ENCODE data around the gene DRC1. TPM values are rescaled to one million over a fixed set of nuclear protein-coding genes. Genes with fewer than 3 reads are reported as not detected.

DRC1 gene
- total and polyA plus RNA-seq, 2 donors (not counting 1 experiment from before 2014, with no cell fraction given): under 0.01 to 0.10 TPM

- H3K4me1 ChIP-seq (ENCODE audit: control insufficient read depth, extremely low read depth, insufficient read depth, low read length): no peaks in the 10 kb centered on the region
- H3K9ac ChIP-seq (ENCODE audit: insufficient read depth, low read length): no peak overlapping the region
Observed at GRCh38 chr2:26409785-26410184, 8.1 kb downstream of the DRC1 start.

GRCh38 chr2:26410764-26411243, 9.1 kb downstream of the DRC1 start:
- H3K27ac ChIP-seq (ENCODE audit: insufficient read depth, low read length): no peak overlapping the region
- peaks cover 5% of the 10 kb centered on the region for H3K27me3 ChIP-seq (ENCODE audit: control insufficient read depth, insufficient read depth, low read length)
- no peak for DNase-seq (ENCODE audit: low read depth in 2 of 2)
- no peaks in the 10 kb centered on the region for H3K4me1 ChIP-seq (ENCODE audit: control insufficient read depth, extremely low read depth, insufficient read depth, low read length)
- no peaks in the 10 kb centered on the region for H3K9me3 ChIP-seq (ENCODE audit: control insufficient read depth, insufficient read depth, low read depth, low read length)
- H3K4me3 ChIP-seq (replicated peaks in 1 of 4; ENCODE audit: control extremely low read depth in 1 of 4, insufficient read depth in 1 of 4, low read depth in 3 of 4, low read length in 4 of 4): no peak overlapping the region
- H3K4me2 ChIP-seq (ENCODE audit: extremely low read depth, insufficient read depth, low read length): no peak overlapping the region
- H4K20me1 ChIP-seq (ENCODE audit: control insufficient read depth, extremely low read depth, insufficient read depth, low read length): no peaks in the 10 kb centered on the region
- no peaks in the 10 kb centered on the region for H3K36me3 ChIP-seq (ENCODE audit: control insufficient read depth, insufficient read depth, low read length)
- no peaks in the 10 kb centered on the region for H3K79me2 ChIP-seq (ENCODE audit: control insufficient read depth, insufficient read depth, low read length)
- no peak for TF ChIP-seq EZH2 (IDR thresholded peaks at IDR 0.05; ENCODE audit: low read length, missing control alignments)
- TF ChIP-seq, protein P1, sequence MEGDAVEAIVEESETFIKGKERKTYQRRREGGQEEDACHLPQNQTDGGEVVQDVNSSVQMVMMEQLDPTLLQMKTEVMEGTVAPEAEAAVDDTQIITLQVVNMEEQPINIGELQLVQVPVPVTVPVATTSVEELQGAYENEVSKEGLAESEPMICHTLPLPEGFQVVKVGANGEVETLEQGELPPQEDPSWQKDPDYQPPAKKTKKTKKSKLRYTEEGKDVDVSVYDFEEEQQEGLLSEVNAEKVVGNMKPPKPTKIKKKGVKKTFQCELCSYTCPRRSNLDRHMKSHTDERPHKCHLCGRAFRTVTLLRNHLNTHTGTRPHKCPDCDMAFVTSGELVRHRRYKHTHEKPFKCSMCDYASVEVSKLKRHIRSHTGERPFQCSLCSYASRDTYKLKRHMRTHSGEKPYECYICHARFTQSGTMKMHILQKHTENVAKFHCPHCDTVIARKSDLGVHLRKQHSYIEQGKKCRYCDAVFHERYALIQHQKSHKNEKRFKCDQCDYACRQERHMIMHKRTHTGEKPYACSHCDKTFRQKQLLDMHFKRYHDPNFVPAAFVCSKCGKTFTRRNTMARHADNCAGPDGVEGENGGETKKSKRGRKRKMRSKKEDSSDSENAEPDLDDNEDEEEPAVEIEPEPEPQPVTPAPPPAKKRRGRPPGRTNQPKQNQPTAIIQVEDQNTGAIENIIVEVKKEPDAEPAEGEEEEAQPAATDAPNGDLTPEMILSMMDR (conservative IDR thresholded peaks at IDR 0.05 in 1 of 2, IDR thresholded peaks at IDR 0.05 in 1 of 2; ENCODE audit: low read depth in 1 of 2, low read length in 2 of 2): no peak
- no peak overlapping the region for H2AFZ ChIP-seq (ENCODE audit: low read length)
- no peak overlapping the region for H3K9ac ChIP-seq (ENCODE audit: insufficient read depth, low read length)

More at GRCh38 chr2:26409785-26410184, 8.1 kb downstream of the DRC1 start:
- H3K79me2 ChIP-seq (ENCODE audit: control insufficient read depth, insufficient read depth, low read length): no peaks in the 10 kb centered on the region
- H3K27ac ChIP-seq (ENCODE audit: insufficient read depth, low read length): no peak overlapping the region
- no peaks in the 10 kb centered on the region for H3K36me3 ChIP-seq (ENCODE audit: control insufficient read depth, insufficient read depth, low read length)
- H4K20me1 ChIP-seq (ENCODE audit: control insufficient read depth, extremely low read depth, insufficient read depth, low read length): no peaks in the 10 kb centered on the region
- H2AFZ ChIP-seq (ENCODE audit: low read length): no peak overlapping the region
- no peak overlapping the region for H3K4me3 ChIP-seq (replicated peaks in 1 of 4; ENCODE audit: control extremely low read depth in 1 of 4, insufficient read depth in 1 of 4, low read depth in 3 of 4, low read length in 4 of 4)
- H3K27me3 ChIP-seq (ENCODE audit: control insufficient read depth, insufficient read depth, low read length): peaks cover 5% of the 10 kb centered on the region
- no peak for DNase-seq (ENCODE audit: low read depth in 2 of 2)
- no peak overlapping the region for H3K4me2 ChIP-seq (ENCODE audit: extremely low read depth, insufficient read depth, low read length)
- H3K9me3 ChIP-seq (ENCODE audit: control insufficient read depth, insufficient read depth, low read depth, low read length): no peaks in the 10 kb centered on the region
- no peak for TF ChIP-seq EZH2 (IDR thresholded peaks at IDR 0.05; ENCODE audit: low read length, missing control alignments)
- TF ChIP-seq, protein P1 (conservative IDR thresholded peaks at IDR 0.05 in 1 of 2, IDR thresholded peaks at IDR 0.05 in 1 of 2; ENCODE audit: low read depth in 1 of 2, low read length in 2 of 2): no peak

- H3K9ac ChIP-seq (ENCODE audit: insufficient read depth, low read length): no peak overlapping the region
- H4K20me1 ChIP-seq (ENCODE audit: control insufficient read depth, extremely low read depth, insufficient read depth, low read length): no peaks in the 10 kb centered on the region
- no peak overlapping the region for H3K27ac ChIP-seq (ENCODE audit: insufficient read depth, low read length)
- no peaks in the 10 kb centered on the region for H3K79me2 ChIP-seq (ENCODE audit: control insufficient read depth, insufficient read depth, low read length)
- TF ChIP-seq, protein P1 (conservative IDR thresholded peaks at IDR 0.05 in 1 of 2, IDR thresholded peaks at IDR 0.05 in 1 of 2; ENCODE audit: low read depth in 1 of 2, low read length in 2 of 2): no peak
- TF ChIP-seq EZH2 (IDR thresholded peaks at IDR 0.05; ENCODE audit: low read length, missing control alignments): no peak
- no peaks in the 10 kb centered on the region for H3K4me1 ChIP-seq (ENCODE audit: control insufficient read depth, extremely low read depth, insufficient read depth, low read length)
- no peak for DNase-seq (ENCODE audit: low read depth in 2 of 2)
- no peak overlapping the region for H2AFZ ChIP-seq (ENCODE audit: low read length)
- H3K27me3 ChIP-seq (ENCODE audit: control insufficient read depth, insufficient read depth, low read length): peaks cover 5% of the 10 kb centered on the region
- H3K9me3 ChIP-seq (ENCODE audit: control insufficient read depth, insufficient read depth, low read depth, low read length): no peaks in the 10 kb centered on the region
- H3K4me2 ChIP-seq (ENCODE audit: extremely low read depth, insufficient read depth, low read length): no peak overlapping the region
- H3K36me3 ChIP-seq (ENCODE audit: control insufficient read depth, insufficient read depth, low read length): no peaks in the 10 kb centered on the region
- H3K4me3 ChIP-seq (replicated peaks in 1 of 4; ENCODE audit: control extremely low read depth in 1 of 4, insufficient read depth in 1 of 4, low read depth in 3 of 4, low read length in 4 of 4): no peak overlapping the region
Observed at GRCh38 chr2:26411419-26411818, 9.7 kb downstream of the DRC1 start.
